H1 (cell line): ENCODE measurements around the gene RAET1E. TPM values are rescaled to one million over a fixed set of nuclear protein-coding genes. Genes with fewer than 3 reads are reported as not detected.

ENCODE experiments used
- CBX5 ChIP-seq: fragments of 300-800, 300-1000 bp; sonication (generic); IDR thresholded peaks from 2 replicates; pipeline ENCODE4 v1.7.1; 2016; ENCODE audit warnings: antibody characterized with exemption, low read length, low read depth
- CHD1 ChIP-seq: IDR thresholded peaks from 2 replicates; pipeline ENCODE4 v1.6.1; 2012; ENCODE audit warnings: low read depth, low read length, improper control_type of control experiment
- CHD7 ChIP-seq: fragments of 300-600 bp; sonication (generic); IDR thresholded peaks from 2 replicates; pipeline ENCODE4 v1.7.1; 2012; ENCODE audit warnings: low read length, moderate library complexity, mild to moderate bottlenecking, inconsistent platforms; ENCODE audit not compliant: insufficient replicate concordance
- E2F6 ChIP-seq: IDR thresholded peaks from 2 replicates; pipeline ENCODE4 v1.6.1; 2012; ENCODE audit warnings: inconsistent platforms
- EGR1 ChIP-seq: IDR thresholded peaks from 2 replicates; pipeline ENCODE4 v1.6.1; 2011; ENCODE audit warnings: low read depth, low read length, borderline replicate concordance
- SIRT6 ChIP-seq: IDR thresholded peaks from one replicate; pipeline ENCODE4 v1.7.1; 2012; ENCODE audit warnings: low read length, inconsistent platforms
- TAF7 ChIP-seq: optimal IDR thresholded peaks from 2 replicates; pipeline ENCODE3; 2011; ENCODE audit warnings: low read depth, mild to moderate bottlenecking, inconsistent platforms, low read length, moderate library complexity, borderline replicate concordance
- polyA plus RNA-seq, 7 experiments: library from polyadenylated mRNA; depleted of rRNA in 3 of 7; stranded (reverse) in 5 of 7; unstranded in 2 of 7; fragments of >200 nt in 5 of 7; fragments of 200-250 nt in 2 of 7; gene quantifications; 1 replicate in 5 of 7; 2 replicates in 1 of 7; 4 replicates in 1 of 7; pipeline versions ENCODE4 v1.2.1 to v1.2.3, GENCODE V29; 2011 to 2013; ENCODE audit warnings: missing spikeins in 2 of 7, mixed read lengths in 2 of 7
- total RNA-seq: library from RNA; stranded (reverse); fragmentation: NEBNext Ultra II Directional; extraction: Animal tissue kit (Norgen Biotek cat#: 25700); gene quantifications from 2 replicates; pipeline ENCODE4 v1.2.1, GENCODE V29; 2021
- TF ChIP-seq, protein P1 (sequence below): IDR thresholded peaks from 2 replicates; pipeline ENCODE4 v1.6.1; 2012; ENCODE audit warnings: low read length, inconsistent platforms

Gene RAET1E
- total and polyA plus RNA-seq, 2 of the 8 experiments (the other 6 are each of a cell fraction or from before 2014, with no cell fraction given) = not detected

- TF ChIP-seq CHD7 = no peak
- TF ChIP-seq E2F6 = no peak
- TF ChIP-seq, protein P1, sequence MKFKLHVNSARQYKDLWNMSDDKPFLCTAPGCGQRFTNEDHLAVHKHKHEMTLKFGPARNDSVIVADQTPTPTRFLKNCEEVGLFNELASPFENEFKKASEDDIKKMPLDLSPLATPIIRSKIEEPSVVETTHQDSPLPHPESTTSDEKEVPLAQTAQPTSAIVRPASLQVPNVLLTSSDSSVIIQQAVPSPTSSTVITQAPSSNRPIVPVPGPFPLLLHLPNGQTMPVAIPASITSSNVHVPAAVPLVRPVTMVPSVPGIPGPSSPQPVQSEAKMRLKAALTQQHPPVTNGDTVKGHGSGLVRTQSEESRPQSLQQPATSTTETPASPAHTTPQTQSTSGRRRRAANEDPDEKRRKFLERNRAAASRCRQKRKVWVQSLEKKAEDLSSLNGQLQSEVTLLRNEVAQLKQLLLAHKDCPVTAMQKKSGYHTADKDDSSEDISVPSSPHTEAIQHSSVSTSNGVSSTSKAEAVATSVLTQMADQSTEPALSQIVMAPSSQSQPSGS = no peak
- TF ChIP-seq CHD1 = no peak
- TF ChIP-seq SIRT6 = no peak
- no peak for TF ChIP-seq EGR1
- no peak for TF ChIP-seq CBX5
- no peak for TF ChIP-seq TAF7
Measured at GRCh38 chr6:149862922-149863697, 34.8 kb downstream of the RAET1E start (continued).
